ENCODE measurements around the gene GDPD4. TPM values are rescaled to one million over a fixed set of nuclear protein-coding genes. Genes with fewer than 3 reads are reported as not detected.

The GDPD4 gene
- polyA plus RNA-seq, 4 donors, result 0.08 to 0.49 (median 0.21) TPM; not detected in 1

GRCh38 chr11:77207618-77208313 lies 93.7 kb downstream of the GDPD4 start:
- no peak for DNase-seq (ENCODE audit: low read depth in 4 of 4, low spot score in 3 of 4)

GRCh38 chr11:77207019-77207485 lies 94.4 kb downstream of the GDPD4 start:
- DNase-seq (ENCODE audit: low read depth in 4 of 4, low spot score in 3 of 4), result no peak

DNA sequence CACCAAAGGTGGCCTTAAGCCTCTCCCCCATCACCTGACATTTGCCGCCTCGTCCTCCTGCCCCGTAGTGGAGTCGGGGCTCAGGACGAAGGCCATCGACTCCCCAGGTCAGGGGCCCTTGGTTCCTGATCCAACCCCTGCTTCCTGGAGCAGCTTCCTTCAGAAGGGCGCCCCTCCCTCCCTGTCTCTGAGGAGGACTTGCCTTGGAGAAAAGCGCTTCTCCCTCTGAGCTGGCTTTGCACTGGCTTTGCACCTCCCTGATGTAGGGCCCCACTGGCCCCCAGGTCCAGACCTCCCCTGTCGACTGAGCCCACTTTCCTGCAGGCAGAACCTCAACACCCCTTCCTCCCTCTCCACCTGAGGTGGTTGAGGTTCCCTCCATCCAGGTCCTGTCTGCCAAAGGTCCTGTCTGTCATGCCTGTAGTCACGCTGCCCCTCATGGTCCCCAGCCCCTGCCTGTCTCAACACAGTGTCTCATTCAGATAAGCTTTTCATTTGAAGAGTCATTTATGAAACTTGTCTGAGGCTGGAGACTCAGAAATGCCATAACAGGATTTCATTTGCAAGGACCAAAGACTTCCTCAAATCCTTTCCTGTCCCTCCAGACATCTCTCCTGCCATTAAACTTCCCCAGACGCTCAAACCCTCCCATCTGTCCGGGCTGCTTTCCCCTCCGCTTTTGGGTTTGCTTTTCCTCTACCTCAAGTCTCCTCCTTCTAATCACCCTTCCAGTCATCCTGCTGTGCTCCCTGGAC lies 95.0 kb downstream of the GDPD4 start:
- DNase-seq (ENCODE audit: low read depth in 4 of 4, low spot score in 3 of 4), result no peak

DNA sequence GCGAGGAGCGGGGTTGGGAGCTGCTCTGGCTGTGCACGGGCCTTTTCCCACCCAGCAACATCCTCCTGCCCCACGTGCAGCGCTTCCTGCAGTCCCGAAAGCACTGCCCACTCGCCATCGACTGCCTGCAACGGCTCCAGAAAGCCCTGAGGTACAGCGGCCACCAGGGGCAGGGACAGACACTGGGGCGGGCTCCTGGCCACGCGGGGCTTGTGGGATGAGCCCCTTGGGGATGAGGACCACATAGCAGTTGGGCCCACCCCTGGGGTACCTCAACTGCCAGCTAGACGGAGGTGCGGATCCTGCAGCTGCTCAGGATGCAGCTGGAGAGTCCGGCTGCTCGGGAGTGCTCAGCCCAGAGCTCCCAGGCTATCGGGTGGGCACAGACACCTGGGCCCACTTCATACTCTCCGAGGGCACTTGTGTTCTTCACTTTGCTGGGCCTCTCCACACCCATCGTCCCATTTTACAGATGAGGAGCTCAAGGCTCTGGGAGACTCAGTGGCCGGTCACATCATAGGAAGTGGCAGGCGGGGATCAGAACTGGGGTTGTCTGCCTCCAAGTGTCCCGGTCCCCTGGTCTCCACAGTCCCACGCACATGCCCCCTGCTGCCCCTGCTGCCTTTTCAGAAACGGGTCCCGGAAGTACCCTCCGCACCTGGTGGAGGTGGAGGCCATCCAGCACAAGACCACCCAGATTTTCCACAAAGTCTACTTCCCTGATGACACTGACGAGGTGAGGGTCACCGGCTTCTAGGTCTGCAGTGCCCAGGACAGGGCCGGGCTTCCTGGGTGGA lies 95.8 kb downstream of the GDPD4 start:
- no peak for DNase-seq (ENCODE audit: low read depth in 4 of 4, low spot score in 3 of 4)

DNA sequence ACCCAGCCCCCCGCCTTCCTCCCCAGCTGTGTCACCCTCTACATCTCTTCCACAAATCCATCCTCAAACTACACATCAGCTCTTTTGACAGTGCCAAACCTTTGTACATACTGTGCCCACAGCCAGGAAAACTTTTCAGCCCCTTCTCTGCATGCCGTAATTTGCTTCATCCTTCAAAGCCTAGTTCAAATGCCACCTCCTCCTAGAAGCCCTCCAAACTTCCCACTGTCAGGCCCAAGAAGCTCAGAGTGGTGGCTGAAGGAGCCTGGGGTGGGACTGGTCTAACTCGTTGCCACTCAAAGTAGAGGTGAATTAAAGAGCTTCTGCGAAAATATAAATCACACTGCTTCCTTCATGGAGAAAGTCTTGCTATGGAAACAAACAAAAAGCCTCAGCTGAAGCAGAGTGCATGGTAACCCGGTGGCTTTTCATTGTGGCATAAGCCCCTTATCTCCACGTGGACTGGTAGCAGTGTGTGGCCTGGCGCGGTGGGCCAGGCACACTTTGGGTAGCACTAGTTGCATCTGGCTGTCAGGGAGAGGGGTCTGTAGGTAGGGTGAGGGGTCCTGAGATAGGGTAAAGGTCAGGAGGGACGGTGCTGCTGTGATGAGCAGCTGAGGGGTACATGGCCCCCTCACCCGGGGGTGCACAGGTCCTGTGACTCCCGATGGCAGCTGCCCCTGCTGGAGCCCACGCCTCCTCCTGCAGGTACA lies 96.6 kb downstream of the GDPD4 start:
- DNase-seq (ENCODE audit: low read depth in 4 of 4, low spot score in 3 of 4), result no peak

- no peak for DNase-seq (ENCODE audit: low read depth in 4 of 4, low spot score in 3 of 4)
Observed at GRCh38 chr11:77203901-77204753, 97.4 kb downstream of the GDPD4 start.

GRCh38 chr11:77202941-77203900 lies 98.3 kb downstream of the GDPD4 start:
- DNase-seq (ENCODE audit: low read depth in 4 of 4, low spot score in 3 of 4), result no peak

GRCh38 chr11:77201991-77202841 lies 99.3 kb downstream of the GDPD4 start:
- DNase-seq (ENCODE audit: low read depth in 4 of 4, low spot score in 3 of 4), result no peak

- no peak for DNase-seq (ENCODE audit: low read depth in 4 of 4, low spot score in 3 of 4)
Observed at GRCh38 chr11:77201370-77201769, 100.1 kb downstream of the GDPD4 start.

- DNase-seq (ENCODE audit: low read depth in 4 of 4, low spot score in 3 of 4), result no peak
Observed at GRCh38 chr11:77200351-77201268, 100.9 kb downstream of the GDPD4 start.

GRCh38 chr11:77199137-77199745 lies 102.2 kb downstream of the GDPD4 start:
- DNase-seq (ENCODE audit: low read depth in 4 of 4, low spot score in 3 of 4), result no peak

DNA sequence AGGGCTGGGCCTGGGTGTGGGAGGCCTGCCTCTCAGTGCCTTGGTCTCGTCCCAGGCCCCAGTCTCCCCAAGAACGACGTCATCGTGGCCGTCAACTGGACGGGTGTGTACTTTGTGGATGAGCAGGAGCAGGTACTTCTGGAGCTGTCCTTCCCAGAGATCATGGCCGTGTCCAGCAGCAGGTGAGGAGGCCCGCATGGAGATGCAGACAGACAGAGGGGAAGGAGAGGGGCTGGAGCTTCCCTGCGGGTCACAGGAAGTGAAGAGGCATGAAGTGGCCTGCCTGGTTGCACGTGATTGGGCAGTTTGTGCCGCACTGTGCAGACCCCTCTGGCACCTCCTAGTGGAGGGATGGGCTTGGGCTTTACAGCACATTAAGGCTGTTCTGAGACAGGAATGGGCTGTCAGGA lies 103.0 kb downstream of the GDPD4 start:
- DNase-seq (ENCODE audit: low read depth in 4 of 4, low spot score in 3 of 4), result no peak

DNA sequence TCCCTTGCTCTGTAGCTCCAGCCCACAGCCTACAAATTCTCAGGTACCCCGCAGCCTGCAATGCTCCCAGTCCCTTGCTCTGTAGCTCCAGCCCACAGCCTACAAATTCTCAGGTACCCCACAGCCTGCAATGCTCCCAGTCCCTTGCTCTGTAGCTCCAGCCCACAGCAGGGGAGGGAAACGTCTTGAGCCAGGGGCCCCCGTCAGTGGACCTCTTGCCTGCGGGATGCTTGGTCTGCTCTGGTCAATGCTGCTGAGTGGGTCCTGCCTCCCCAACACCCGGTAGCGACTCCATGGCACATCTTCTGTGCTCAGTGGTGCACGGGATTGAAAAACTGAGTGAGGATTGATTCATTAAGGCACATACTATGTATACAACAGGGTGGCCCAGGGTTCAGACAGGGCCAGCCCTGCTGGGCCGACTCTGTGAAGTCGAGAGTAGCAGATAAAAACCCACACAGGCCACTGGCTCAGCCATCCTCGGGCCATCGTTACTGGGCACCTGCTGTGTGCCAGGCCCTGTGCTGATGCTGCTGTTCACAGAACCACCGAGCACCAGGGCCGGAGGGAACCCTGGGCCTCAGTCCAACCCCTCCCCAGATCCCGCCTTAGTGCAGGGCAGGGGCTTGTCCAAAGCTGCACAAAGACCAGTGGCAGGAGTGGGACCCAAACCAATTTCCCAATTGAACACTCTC lies 103.7 kb downstream of the GDPD4 start:
- no peak for DNase-seq (ENCODE audit: low read depth in 4 of 4, low spot score in 3 of 4)

- DNase-seq (ENCODE audit: low read depth in 4 of 4, low spot score in 3 of 4), result no peak
Observed at GRCh38 chr11:77196961-77197360, 104.5 kb downstream of the GDPD4 start.

- DNase-seq (ENCODE audit: low read depth in 4 of 4, low spot score in 3 of 4), result no peak
Observed at GRCh38 chr11:77195071-77195755, 106.3 kb downstream of the GDPD4 start.
